Activated CD4-positive, alpha-beta T cell treated with anti-CD3 and anti-CD28 coated beads, Interleukin-2, amount 10 ng/mL, durations not matched to agents 24 days and 14 days (primary cell): Measurements from ENCODE around the gene LRRC23. TPM values are rescaled to one million over a fixed set of nuclear protein-coding genes. Genes with fewer than 3 reads are reported as not detected.

Source experiments
- DNase-seq: peaks from one replicate; pipeline ENCODE4 v3.0.0; 2022
- H3K27ac Mint-ChIP-seq: one replicate; pipeline ENCODE4 v1.8.0; 2022; ENCODE audit warnings: mild to moderate bottlenecking, mixed read lengths
- H3K27me3 Mint-ChIP-seq: one replicate; pipeline ENCODE4 v1.8.0; 2022; ENCODE audit warnings: mixed read lengths
- H3K36me3 Mint-ChIP-seq: one replicate; pipeline ENCODE4 v1.8.0; 2022; ENCODE audit warnings: low read depth, mild to moderate bottlenecking, mixed read lengths
- H3K4me1 Mint-ChIP-seq: one replicate; pipeline ENCODE4 v1.8.0; 2021; ENCODE audit warnings: mixed read lengths
- H3K4me3 Mint-ChIP-seq: one replicate; pipeline ENCODE4 v1.8.0; 2022; ENCODE audit warnings: mild to moderate bottlenecking, moderate library complexity, mixed read lengths
- H3K9me3 Mint-ChIP-seq: one replicate; pipeline ENCODE4 v1.8.0; 2021; ENCODE audit warnings: mixed read lengths
- intact Hi-C: fragments of 100-400 bp; cut with micrococcal nuclease; formaldehyde crosslinking; loops from one replicate; pipeline ENCODE4 v1.15.1; 2023
- total RNA-seq: library from RNA; stranded (reverse); gene quantifications from 2 replicates; pipeline ENCODE4 v1.2.3, GENCODE V29; 2022

LRRC23 gene
- total RNA-seq, 1 donor from 2014 or later = 6.6 TPM

- Mint-ChIP-seq H3K27me3 (no peaks in the 10 kb centered on the region), H3K36me3 (peaks cover 70% of the 10 kb centered on the region), H3K27ac (peak overlapping the region; percentile 96), H3K4me1 (peaks cover 71% of the 10 kb centered on the region), H3K4me3 (peak overlapping the region; percentile 96), H3K9me3 (no peaks in the 10 kb centered on the region)
- intact Hi-C loops = loop anchor here (1.0 to 5.0 kb wide), 3 partner anchors 8 to 501 kb away; partner anchors contain the start of genes C12orf57 and TAPBPL
- peak; percentile 96 for DNase-seq
Measured at GRCh38 chr12:6953442-6954315, 49.1 kb downstream of the LRRC23 start.

- intact Hi-C loops = loop anchor here (5.0 kb wide), 1 partner anchor 502 kb away; the partner anchor contains the start of gene TAPBPL
- no peak for DNase-seq
Measured at GRCh38 chr12:6954316-6955107, 49.9 kb downstream of the LRRC23 start.

GRCh38 chr12:6955108-6956020, 50.7 kb downstream of the LRRC23 start:
- no peaks in the 10 kb centered on the region for H3K9me3 Mint-ChIP-seq
- H3K4me1 Mint-ChIP-seq = peaks cover 66% of the 10 kb centered on the region

More at GRCh38 chr12:6954316-6955107, 49.9 kb downstream of the LRRC23 start:
- H3K27ac Mint-ChIP-seq = peak overlapping the region; percentile 96
- H3K9me3 Mint-ChIP-seq = no peaks in the 10 kb centered on the region
- no peaks in the 10 kb centered on the region for H3K27me3 Mint-ChIP-seq
- peaks cover 73% of the 10 kb centered on the region for H3K36me3 Mint-ChIP-seq
- H3K4me1 Mint-ChIP-seq = peaks cover 72% of the 10 kb centered on the region
- H3K4me3 Mint-ChIP-seq = peak overlapping the region; percentile 96

GRCh38 chr12:6956021-6956727, 51.6 kb downstream of the LRRC23 start:
- Mint-ChIP-seq H3K27me3 (no peaks in the 10 kb centered on the region), H3K4me1 (peaks cover 68% of the 10 kb centered on the region), H3K9me3 (no peaks in the 10 kb centered on the region), H3K36me3 (peaks cover 86% of the 10 kb centered on the region), H3K27ac (peak overlapping the region; percentile 77), H3K4me3 (peak overlapping the region; percentile 65)
- DNase-seq = no peak
- intact Hi-C loops = no loop called here

More at GRCh38 chr12:6955108-6956020, 50.7 kb downstream of the LRRC23 start:
- DNase-seq = no peak
- intact Hi-C loops = no loop called here
- H3K36me3 Mint-ChIP-seq = peaks cover 77% of the 10 kb centered on the region
- H3K27me3 Mint-ChIP-seq = no peaks in the 10 kb centered on the region
- H3K4me3 Mint-ChIP-seq = peak overlapping the region; percentile 96
- H3K27ac Mint-ChIP-seq = peak overlapping the region; percentile 96

- H3K27me3 Mint-ChIP-seq = no peaks in the 10 kb centered on the region
- H3K27ac Mint-ChIP-seq = peak overlapping the region; percentile 77
- H3K36me3 Mint-ChIP-seq = peaks cover 86% of the 10 kb centered on the region
- no peak for DNase-seq
- H3K4me1 Mint-ChIP-seq = peaks cover 76% of the 10 kb centered on the region
- H3K4me3 Mint-ChIP-seq = peak overlapping the region; percentile 90
- intact Hi-C loops = no loop called here
- no peaks in the 10 kb centered on the region for H3K9me3 Mint-ChIP-seq
Measured at GRCh38 chr12:6957151-6957701, 52.6 kb downstream of the LRRC23 start.

- peaks cover 80% of the 10 kb centered on the region for H3K36me3 Mint-ChIP-seq
Measured at GRCh38 chr12:6957741-6958608, 53.4 kb downstream of the LRRC23 start.

GRCh38 chr12:6958609-6959057, 54.0 kb downstream of the LRRC23 start:
- no peak for DNase-seq
- Mint-ChIP-seq H3K4me1 (peaks cover 76% of the 10 kb centered on the region), H3K4me3 (peak overlapping the region; percentile 90), H3K9me3 (no peaks in the 10 kb centered on the region), H3K27ac (peak overlapping the region; percentile 98), H3K36me3 (peaks cover 74% of the 10 kb centered on the region), H3K27me3 (no peaks in the 10 kb centered on the region)
- intact Hi-C loops = no loop called here

More at GRCh38 chr12:6957741-6958608, 53.4 kb downstream of the LRRC23 start:
- Mint-ChIP-seq H3K9me3 (no peaks in the 10 kb centered on the region), H3K27ac (peak overlapping the region; percentile 98), H3K27me3 (no peaks in the 10 kb centered on the region), H3K4me1 (peaks cover 79% of the 10 kb centered on the region), H3K4me3 (peak overlapping the region; percentile 90)
- no peak for DNase-seq
- intact Hi-C loops = no loop called here

- DNase-seq = peak; percentile 92
- H3K27me3 Mint-ChIP-seq = no peaks in the 10 kb centered on the region
- peaks cover 70% of the 10 kb centered on the region for H3K36me3 Mint-ChIP-seq
- intact Hi-C loops = no loop called here
- no peaks in the 10 kb centered on the region for H3K9me3 Mint-ChIP-seq
- H3K4me3 Mint-ChIP-seq = peak overlapping the region; percentile 90
- peak overlapping the region; percentile 98 for H3K27ac Mint-ChIP-seq
- peaks cover 70% of the 10 kb centered on the region for H3K4me1 Mint-ChIP-seq
Measured at GRCh38 chr12:6959058-6959804, 54.6 kb downstream of the LRRC23 start.

GRCh38 chr12:6959805-6960592, 55.4 kb downstream of the LRRC23 start:
- peak overlapping the region; percentile 99 for H3K27ac Mint-ChIP-seq
- peaks cover 69% of the 10 kb centered on the region for H3K4me1 Mint-ChIP-seq
- intact Hi-C loops = no loop called here
- no peaks in the 10 kb centered on the region for H3K27me3 Mint-ChIP-seq
- peak overlapping the region; percentile 90 for H3K4me3 Mint-ChIP-seq
- H3K9me3 Mint-ChIP-seq = no peaks in the 10 kb centered on the region
- DNase-seq = no peak
- H3K36me3 Mint-ChIP-seq = peaks cover 68% of the 10 kb centered on the region

GRCh38 chr12:6960593-6961277, 56.1 kb downstream of the LRRC23 start:
- H3K36me3 Mint-ChIP-seq = peaks cover 69% of the 10 kb centered on the region
- H3K4me1 Mint-ChIP-seq = peaks cover 71% of the 10 kb centered on the region
- H3K27me3 Mint-ChIP-seq = no peaks in the 10 kb centered on the region
- H3K9me3 Mint-ChIP-seq = no peaks in the 10 kb centered on the region
- peak overlapping the region; percentile 99 for H3K27ac Mint-ChIP-seq
- H3K4me3 Mint-ChIP-seq = peak overlapping the region; percentile 90
- intact Hi-C loops = loop anchor here (1.0 kb wide), 3 partner anchors 7 to 16 kb away; partner anchors contain the start of genes C12orf57, EMG1 and PHB2
- DNase-seq = peak; percentile 80
